Keratinocyte (primary cell): ENCODE data around the gene ADGRF5. TPM values are rescaled to one million over a fixed set of nuclear protein-coding genes. Genes with fewer than 3 reads are reported as not detected.

Experiments
- DNase-seq: peaks from one replicate; pipeline ENCODE4 v3.0.0-alpha.2; 2011; ENCODE audit warnings: low read depth, missing footprints, low spot score
- FAIRE-seq: peaks from 2 replicates; lab custom pipeline; 2011; peaks lifted over from hg19 to GRCh38; lab: Jason Lieb, UNC
- H2AFZ ChIP-seq: 2 replicates; pipeline ENCODE4 v1.6.0; 2012; ENCODE audit warnings: low read length, control low read depth, inconsistent platforms; ENCODE audit not compliant: control insufficient read depth
- H3K27ac ChIP-seq: 2 replicates; pipeline ENCODE4 v1.5.1; 2011; ENCODE audit warnings: low read length; ENCODE audit not compliant: control insufficient read depth, insufficient read depth
- H3K27me3 ChIP-seq: 3 replicates; pipeline ENCODE4 v1.6.0; 2011; ENCODE audit warnings: low read length; ENCODE audit not compliant: control insufficient read depth, insufficient read depth; ENCODE audit errors: extremely low read depth
- H3K36me3 ChIP-seq, 2 experiments: 2 replicates in 1 of 2; 3 replicates in 1 of 2; pipeline ENCODE4 v1.5.1; 2011; ENCODE audit warnings: low read length in 2 of 2, mild to moderate bottlenecking in 1 of 2; ENCODE audit not compliant: control insufficient read depth in 2 of 2, insufficient read depth in 2 of 2; ENCODE audit errors: extremely low read depth in 1 of 2
- H3K4me1 ChIP-seq: 3 replicates; pipeline ENCODE4 v1.5.1; 2011; ENCODE audit warnings: low read length; ENCODE audit not compliant: control insufficient read depth, insufficient read depth; ENCODE audit errors: extremely low read depth
- H3K4me2 ChIP-seq: 3 replicates; pipeline ENCODE4 v1.6.0; 2011; ENCODE audit warnings: low read depth, low read length; ENCODE audit not compliant: control insufficient read depth, insufficient read depth; ENCODE audit errors: extremely low read depth
- H3K4me3 ChIP-seq, 3 experiments: fragments of 200-600 bp in 1 of 3; sonication (generic) in 1 of 3; 2 replicates in 2 of 3; 3 replicates in 1 of 3; pipeline ENCODE4 v1.5.1; 2011 to 2016; ENCODE audit warnings: low read length in 3 of 3, mild to moderate bottlenecking in 3 of 3, control low read depth in 2 of 3, inconsistent platforms in 1 of 3, low read depth in 1 of 3, mixed read lengths in 1 of 3, mixed run types in 1 of 3, moderate library complexity in 1 of 3; ENCODE audit not compliant: control insufficient read depth in 2 of 3, insufficient read depth in 2 of 3; ENCODE audit errors: extremely low read depth in 1 of 3
- H3K79me2 ChIP-seq: 2 replicates; pipeline ENCODE4 v1.6.0; 2012; ENCODE audit warnings: low read length; ENCODE audit not compliant: control insufficient read depth, insufficient read depth
- H3K9ac ChIP-seq: 3 replicates; pipeline ENCODE4 v1.6.0; 2011; ENCODE audit warnings: low read length; ENCODE audit not compliant: control insufficient read depth, insufficient read depth; ENCODE audit errors: extremely low read depth
- H3K9me1 ChIP-seq: 3 replicates; pipeline ENCODE4 v1.6.0; 2011; ENCODE audit warnings: low read length; ENCODE audit not compliant: control insufficient read depth, insufficient read depth; ENCODE audit errors: extremely low read depth
- H3K9me3 ChIP-seq: 2 replicates; pipeline ENCODE4 v1.5.1; 2012; ENCODE audit warnings: low read depth, low read length; ENCODE audit not compliant: control insufficient read depth
- H4K20me1 ChIP-seq: 3 replicates; pipeline ENCODE4 v1.6.0; 2011; ENCODE audit warnings: low read length; ENCODE audit not compliant: control insufficient read depth, insufficient read depth; ENCODE audit errors: extremely low read depth
- CTCF ChIP-seq, 3 experiments: IDR thresholded peaks in 1 of 3; conservative IDR thresholded peaks in 1 of 3; optimal IDR thresholded peaks in 1 of 3; 2 replicates in 2 of 3; 3 replicates in 1 of 3; pipeline versions ENCODE3 to v1.5.1; 2011; ENCODE audit warnings: low read length in 3 of 3, mild to moderate bottlenecking in 3 of 3, moderate library complexity in 2 of 3, control low read depth in 1 of 3, inconsistent platforms in 1 of 3; ENCODE audit not compliant: insufficient read depth in 2 of 3; ENCODE audit errors: extremely low read depth in 1 of 3
- EZH2 ChIP-seq: IDR thresholded peaks from one replicate; pipeline ENCODE4 v1.6.1; 2012; ENCODE audit warnings: inconsistent platforms, mild to moderate bottlenecking, low read length, moderate library complexity
- dilution Hi-C: fragments of 300-500 bp; cut with MboI; formaldehyde crosslinking; loops from one replicate; pipeline ENCODE4 v1.7.0; 2020; ENCODE audit warnings: low sequenced_read_pairs; ENCODE audit not compliant: extremely low pct_ligation_motif_present
- polyA plus RNA-seq, 5 experiments: library from polyadenylated mRNA; depleted of rRNA in 3 of 5; stranded (reverse) in 3 of 5; stranded (forward) in 1 of 5; unstranded in 1 of 5; fragments of >200 nt; gene quantifications; 1 replicate in 1 of 5; 2 replicates in 3 of 5; 3 replicates in 1 of 5; pipeline versions ENCODE4 v1.2.1 to v1.2.3, GENCODE V29; 2011 to 2012; ENCODE audit warnings: missing spikeins in 2 of 5, low read depth in 1 of 5, low replicate concordance in 1 of 5

Gene ADGRF5
- polyA plus RNA-seq, 1 donor (not counting 4 experiments of a cell fraction or from before 2014, with no cell fraction given), result not detected

GRCh38 chr6:46954837-46955451 is 33.2 kb upstream of the ADGRF5 start:
- H3K9me3 ChIP-seq, result no peaks in the 10 kb centered on the region
- H2AFZ ChIP-seq, result no peak overlapping the region
- H3K4me3 ChIP-seq, result no peak overlapping the region
- peaks cover 10% of the 10 kb centered on the region for H3K4me1 ChIP-seq
- FAIRE-seq (peak; percentile 67), DNase-seq (peak; percentile 49)
- H3K27ac ChIP-seq, result no peak overlapping the region
- peak overlapping the region; percentile 40 for H3K4me2 ChIP-seq
- H3K27me3 ChIP-seq, result no peaks in the 10 kb centered on the region
- H4K20me1 ChIP-seq, result no peaks in the 10 kb centered on the region
- no peaks in the 10 kb centered on the region for H3K79me2 ChIP-seq
- dilution Hi-C loops, result no loop called here
- H3K36me3 ChIP-seq, result no peaks in the 10 kb centered on the region
- TF ChIP-seq EZH2, result no peak
- no peak for TF ChIP-seq CTCF (optimal IDR thresholded peaks at IDR 0.05 in 1 of 3, IDR thresholded peaks at IDR 0.05 in 1 of 3, conservative IDR thresholded peaks at IDR 0.05 in 1 of 3; ENCODE audit: extremely low read depth in 1 of 3, insufficient read depth in 2 of 3, low read length in 3 of 3)
- no peaks in the 10 kb centered on the region for H3K9me1 ChIP-seq
- no peak overlapping the region for H3K9ac ChIP-seq

GRCh38 chr6:46953921-46954320 is 32.2 kb upstream of the ADGRF5 start:
- peaks cover 10% of the 10 kb centered on the region for H3K4me1 ChIP-seq
- H4K20me1 ChIP-seq, result no peaks in the 10 kb centered on the region
- dilution Hi-C loops, result no loop called here
- DNase-seq (no peak), FAIRE-seq (no peak)
- H3K9me3 ChIP-seq, result no peaks in the 10 kb centered on the region
- no peak overlapping the region for H3K27ac ChIP-seq
- H3K4me3 ChIP-seq, result no peak overlapping the region
- H3K9ac ChIP-seq, result no peak overlapping the region
- no peaks in the 10 kb centered on the region for H3K27me3 ChIP-seq
- H3K79me2 ChIP-seq, result no peaks in the 10 kb centered on the region
- no peaks in the 10 kb centered on the region for H3K36me3 ChIP-seq
- no peak for TF ChIP-seq EZH2
- TF ChIP-seq CTCF (optimal IDR thresholded peaks at IDR 0.05 in 1 of 3, IDR thresholded peaks at IDR 0.05 in 1 of 3, conservative IDR thresholded peaks at IDR 0.05 in 1 of 3; ENCODE audit: extremely low read depth in 1 of 3, insufficient read depth in 2 of 3, low read length in 3 of 3), result no peak
- no peak overlapping the region for H2AFZ ChIP-seq
- no peaks in the 10 kb centered on the region for H3K9me1 ChIP-seq
- H3K4me2 ChIP-seq, result no peak overlapping the region
